Loucy (cell line): ENCODE results near the gene FOXN4.

Experiments
- H2AFZ ChIP-seq: fragments of 200-600 bp; sonication (generic); 2 replicates; pipeline ENCODE4 v1.6.0; 2016; ENCODE audit warnings: antibody characterized with exemption, mild to moderate bottlenecking, low read length, moderate library complexity
- H3F3A ChIP-seq: fragments of 200-600 bp; 2 replicates; pipeline ENCODE4 v1.6.0; 2016; ENCODE audit warnings: antibody characterized with exemption, low read depth, mild to moderate bottlenecking
- H3K27me3 ChIP-seq: fragments of 200-600 bp; sonication (generic); 2 replicates; pipeline ENCODE4 v1.6.1; 2014; ENCODE audit warnings: low read length, mild to moderate bottlenecking; ENCODE audit not compliant: insufficient read depth, poor library complexity, severe bottlenecking
- H3K36me3 ChIP-seq: fragments of 200-600 bp; sonication (generic); 2 replicates; pipeline ENCODE4 v1.6.1; 2016; ENCODE audit warnings: low read length; ENCODE audit not compliant: insufficient read depth
- H3K4me1 ChIP-seq: fragments of 200-600 bp; sonication (generic); 2 replicates; pipeline ENCODE4 v1.5.1; 2014; ENCODE audit warnings: low read length, mild to moderate bottlenecking; ENCODE audit not compliant: insufficient read depth, poor library complexity, severe bottlenecking
- H3K4me2 ChIP-seq: fragments of 200-600 bp; sonication (generic); 2 replicates; pipeline ENCODE4 v1.6.0; 2014; ENCODE audit warnings: antibody characterized with exemption, low read length, low read depth, mild to moderate bottlenecking; ENCODE audit not compliant: poor library complexity, severe bottlenecking
- H3K4me3 ChIP-seq: fragments of 200-600 bp; sonication (generic); 2 replicates; pipeline ENCODE4 v1.5.1; 2014; ENCODE audit warnings: low read length, mild to moderate bottlenecking, mixed read lengths; ENCODE audit not compliant: poor library complexity, severe bottlenecking
- H3K79me2 ChIP-seq: fragments of 200-600 bp; sonication (generic); 2 replicates; pipeline ENCODE4 v1.6.1; 2014; ENCODE audit warnings: low read length; ENCODE audit not compliant: insufficient read depth
- H3K9ac ChIP-seq: fragments of 200-600 bp; sonication (generic); 2 replicates; pipeline ENCODE4 v1.6.0; 2014; ENCODE audit warnings: mild to moderate bottlenecking, low read depth, low read length, moderate library complexity; ENCODE audit not compliant: poor library complexity, severe bottlenecking
- H3K9me2 ChIP-seq: fragments of 200-600 bp; sonication (generic); replicated peaks from 2 replicates; pipeline ENCODE4 v1.6.1; 2016; ENCODE audit warnings: low read depth, low read length, mixed read lengths
- H3K9me3 ChIP-seq: fragments of 200-600 bp; sonication (generic); 2 replicates; pipeline ENCODE4 v1.6.1; 2014; ENCODE audit warnings: mild to moderate bottlenecking, antibody characterized with exemption, low read length, low read depth; ENCODE audit not compliant: insufficient read depth
- H4K20me1 ChIP-seq: fragments of 200-600 bp; sonication (generic); 2 replicates; pipeline ENCODE4 v1.6.0; 2014; ENCODE audit warnings: antibody characterized with exemption, low read length, mild to moderate bottlenecking; ENCODE audit not compliant: insufficient read depth, poor library complexity, severe bottlenecking
- EZH2phosphoT487 ChIP-seq: fragments of 200-600 bp; IDR thresholded peaks from 2 replicates; pipeline ENCODE4 v1.6.1; 2018; ENCODE audit warnings: antibody characterized with exemption, mild to moderate bottlenecking, moderate library complexity, borderline replicate concordance
- TF ChIP-seq, protein P1 (sequence below): fragments of 200-600 bp; sonication (generic); conservative IDR thresholded peaks from 2 replicates; pipeline ENCODE4 v1.5.1; 2014; ENCODE audit warnings: mild to moderate bottlenecking, antibody characterized with exemption, low read length

Gene FOXN4

GRCh38 chr12:109334887-109335286 is 25.8 kb upstream of the FOXN4 start:
- Histone ChIP-seq H3K4me2 (no peak overlapping the region), H4K20me1 (no peaks in the 10 kb centered on the region), H3K9me2 (no peaks in the 10 kb centered on the region), H3K36me3 (no peaks in the 10 kb centered on the region), H3F3A (no peaks in the 10 kb centered on the region), H3K27me3 (no peaks in the 10 kb centered on the region), H3K9ac (no peak overlapping the region), H3K4me1 (no peaks in the 10 kb centered on the region), H2AFZ (no peak overlapping the region), H3K9me3 (no peaks in the 10 kb centered on the region), H3K4me3 (no peak overlapping the region), H3K79me2 (no peaks in the 10 kb centered on the region)
- TF ChIP-seq, protein P1, sequence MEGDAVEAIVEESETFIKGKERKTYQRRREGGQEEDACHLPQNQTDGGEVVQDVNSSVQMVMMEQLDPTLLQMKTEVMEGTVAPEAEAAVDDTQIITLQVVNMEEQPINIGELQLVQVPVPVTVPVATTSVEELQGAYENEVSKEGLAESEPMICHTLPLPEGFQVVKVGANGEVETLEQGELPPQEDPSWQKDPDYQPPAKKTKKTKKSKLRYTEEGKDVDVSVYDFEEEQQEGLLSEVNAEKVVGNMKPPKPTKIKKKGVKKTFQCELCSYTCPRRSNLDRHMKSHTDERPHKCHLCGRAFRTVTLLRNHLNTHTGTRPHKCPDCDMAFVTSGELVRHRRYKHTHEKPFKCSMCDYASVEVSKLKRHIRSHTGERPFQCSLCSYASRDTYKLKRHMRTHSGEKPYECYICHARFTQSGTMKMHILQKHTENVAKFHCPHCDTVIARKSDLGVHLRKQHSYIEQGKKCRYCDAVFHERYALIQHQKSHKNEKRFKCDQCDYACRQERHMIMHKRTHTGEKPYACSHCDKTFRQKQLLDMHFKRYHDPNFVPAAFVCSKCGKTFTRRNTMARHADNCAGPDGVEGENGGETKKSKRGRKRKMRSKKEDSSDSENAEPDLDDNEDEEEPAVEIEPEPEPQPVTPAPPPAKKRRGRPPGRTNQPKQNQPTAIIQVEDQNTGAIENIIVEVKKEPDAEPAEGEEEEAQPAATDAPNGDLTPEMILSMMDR: no peak
- TF ChIP-seq EZH2phosphoT487: no peak

GRCh38 chr12:109331301-109331952 is 22.3 kb upstream of the FOXN4 start:
- Histone ChIP-seq H3K36me3 (no peaks in the 10 kb centered on the region), H3K9me3 (no peaks in the 10 kb centered on the region), H3K4me2 (no peak overlapping the region), H2AFZ (no peak overlapping the region), H3K79me2 (no peaks in the 10 kb centered on the region), H3F3A (no peaks in the 10 kb centered on the region), H3K27me3 (no peaks in the 10 kb centered on the region), H3K4me3 (no peak overlapping the region), H3K4me1 (no peaks in the 10 kb centered on the region), H3K9me2 (no peaks in the 10 kb centered on the region), H4K20me1 (no peaks in the 10 kb centered on the region), H3K9ac (no peak overlapping the region)
- no peak for TF ChIP-seq EZH2phosphoT487
- TF ChIP-seq, protein P1: no peak

- Histone ChIP-seq H3K4me3 (no peak overlapping the region), H3K9me3 (no peaks in the 10 kb centered on the region), H3K4me2 (no peak overlapping the region), H2AFZ (no peak overlapping the region), H4K20me1 (no peaks in the 10 kb centered on the region), H3K4me1 (no peaks in the 10 kb centered on the region), H3K36me3 (no peaks in the 10 kb centered on the region), H3F3A (no peaks in the 10 kb centered on the region), H3K9me2 (no peaks in the 10 kb centered on the region), H3K27me3 (no peaks in the 10 kb centered on the region), H3K79me2 (no peaks in the 10 kb centered on the region), H3K9ac (no peak overlapping the region)
- TF ChIP-seq, protein P1: no peak
- TF ChIP-seq EZH2phosphoT487: no peak
Measured at GRCh38 chr12:109330282-109331230, 21.5 kb upstream of the FOXN4 start.
